Choroid plexus epithelial cell (primary cell): ENCODE measurements around the gene CPEB4.

Experiments used
- DNase-seq: peaks from one replicate; pipeline ENCODE4 v3.0.0-alpha.2; 2010; ENCODE audit warnings: low read depth
- H3K4me3 ChIP-seq: 2 replicates; pipeline ENCODE4 v1.5.1; 2011; ENCODE audit warnings: low read depth, mild to moderate bottlenecking, control low read depth, low read length, moderate library complexity
- TF ChIP-seq, protein P1 (sequence below): conservative IDR thresholded peaks from 2 replicates; pipeline ENCODE4 v1.5.1; 2011; ENCODE audit warnings: low read depth, mild to moderate bottlenecking, control low read depth, inconsistent platforms, low read length, moderate library complexity

Gene CPEB4

DNA sequence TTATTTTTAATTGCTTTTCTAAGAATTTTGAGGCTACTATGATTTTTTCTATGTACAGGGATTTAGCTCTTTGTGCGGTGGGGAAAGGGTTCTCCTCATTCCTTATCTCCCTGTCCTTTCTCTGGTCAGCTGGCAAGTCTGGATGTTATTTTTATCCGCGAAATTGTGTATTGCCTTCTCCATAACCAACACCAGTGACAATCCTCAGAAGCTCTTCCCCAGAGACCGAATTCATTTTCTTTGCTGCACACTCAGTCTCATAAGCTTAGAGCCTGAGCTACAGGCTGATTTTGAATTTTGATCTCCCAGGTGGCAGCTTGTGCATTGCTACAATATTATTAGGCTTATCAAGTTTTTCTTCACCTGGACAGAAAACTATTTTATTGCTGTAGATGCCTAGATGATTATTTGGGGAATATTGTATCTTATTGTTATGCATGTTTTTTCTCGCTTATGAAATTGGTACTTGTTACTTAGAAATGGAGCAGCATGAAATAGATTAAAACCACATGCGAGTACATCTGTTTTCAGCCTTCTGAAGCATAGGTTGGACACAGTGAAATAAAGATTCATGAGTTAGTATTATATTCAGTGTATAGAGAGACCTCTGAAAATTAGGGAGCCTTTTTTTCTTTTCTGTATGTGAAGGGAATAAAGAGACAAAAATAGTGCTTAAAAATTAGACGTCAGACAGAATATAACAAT lies 27.3 kb downstream of the CPEB4 start:
- TF ChIP-seq, protein P1, sequence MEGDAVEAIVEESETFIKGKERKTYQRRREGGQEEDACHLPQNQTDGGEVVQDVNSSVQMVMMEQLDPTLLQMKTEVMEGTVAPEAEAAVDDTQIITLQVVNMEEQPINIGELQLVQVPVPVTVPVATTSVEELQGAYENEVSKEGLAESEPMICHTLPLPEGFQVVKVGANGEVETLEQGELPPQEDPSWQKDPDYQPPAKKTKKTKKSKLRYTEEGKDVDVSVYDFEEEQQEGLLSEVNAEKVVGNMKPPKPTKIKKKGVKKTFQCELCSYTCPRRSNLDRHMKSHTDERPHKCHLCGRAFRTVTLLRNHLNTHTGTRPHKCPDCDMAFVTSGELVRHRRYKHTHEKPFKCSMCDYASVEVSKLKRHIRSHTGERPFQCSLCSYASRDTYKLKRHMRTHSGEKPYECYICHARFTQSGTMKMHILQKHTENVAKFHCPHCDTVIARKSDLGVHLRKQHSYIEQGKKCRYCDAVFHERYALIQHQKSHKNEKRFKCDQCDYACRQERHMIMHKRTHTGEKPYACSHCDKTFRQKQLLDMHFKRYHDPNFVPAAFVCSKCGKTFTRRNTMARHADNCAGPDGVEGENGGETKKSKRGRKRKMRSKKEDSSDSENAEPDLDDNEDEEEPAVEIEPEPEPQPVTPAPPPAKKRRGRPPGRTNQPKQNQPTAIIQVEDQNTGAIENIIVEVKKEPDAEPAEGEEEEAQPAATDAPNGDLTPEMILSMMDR: no peak
- no peak overlapping the region for H3K4me3 ChIP-seq
- DNase-seq: no peak

DNA sequence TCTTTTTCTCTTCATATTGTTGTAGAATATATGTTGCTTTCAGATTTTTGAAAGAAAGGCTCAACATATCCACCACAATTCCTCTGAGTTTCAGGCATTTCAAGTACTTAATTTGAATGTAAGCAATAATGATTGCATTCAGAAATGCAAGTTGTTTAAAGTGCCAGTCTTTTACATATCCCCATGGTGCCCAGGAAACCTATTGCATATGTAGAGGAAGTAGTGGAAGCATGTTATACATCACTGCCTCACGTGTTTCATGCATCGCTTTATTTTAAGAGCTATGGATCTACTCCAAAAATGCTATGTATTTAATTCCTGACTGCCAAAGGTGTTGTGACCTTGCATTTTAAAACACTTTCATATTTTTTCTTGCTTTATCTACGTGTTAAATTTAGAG lies 28.1 kb downstream of the CPEB4 start:
- TF ChIP-seq, protein P1: no peak
- DNase-seq: no peak

GRCh38 chr5:173917788-173918786 lies 29.9 kb downstream of the CPEB4 start:
- peak; percentile 91 for DNase-seq
- TF ChIP-seq, protein P1: no peak
- H3K4me3 ChIP-seq: peak overlapping the region; percentile 53

More for the DNA sequence above, 28.1 kb downstream of the CPEB4 start:
- H3K4me3 ChIP-seq: no peak overlapping the region

GRCh38 chr5:173919443-173919842 lies 31.3 kb downstream of the CPEB4 start:
- H3K4me3 ChIP-seq: no peak overlapping the region

GRCh38 chr5:173920024-173920753 lies 32.0 kb downstream of the CPEB4 start:
- H3K4me3 ChIP-seq: no peak overlapping the region
- DNase-seq: peak; percentile 35
- TF ChIP-seq, protein P1: no peak

More at GRCh38 chr5:173919443-173919842, 31.3 kb downstream of the CPEB4 start:
- DNase-seq: peak; percentile 18
- TF ChIP-seq, protein P1: no peak

DNA sequence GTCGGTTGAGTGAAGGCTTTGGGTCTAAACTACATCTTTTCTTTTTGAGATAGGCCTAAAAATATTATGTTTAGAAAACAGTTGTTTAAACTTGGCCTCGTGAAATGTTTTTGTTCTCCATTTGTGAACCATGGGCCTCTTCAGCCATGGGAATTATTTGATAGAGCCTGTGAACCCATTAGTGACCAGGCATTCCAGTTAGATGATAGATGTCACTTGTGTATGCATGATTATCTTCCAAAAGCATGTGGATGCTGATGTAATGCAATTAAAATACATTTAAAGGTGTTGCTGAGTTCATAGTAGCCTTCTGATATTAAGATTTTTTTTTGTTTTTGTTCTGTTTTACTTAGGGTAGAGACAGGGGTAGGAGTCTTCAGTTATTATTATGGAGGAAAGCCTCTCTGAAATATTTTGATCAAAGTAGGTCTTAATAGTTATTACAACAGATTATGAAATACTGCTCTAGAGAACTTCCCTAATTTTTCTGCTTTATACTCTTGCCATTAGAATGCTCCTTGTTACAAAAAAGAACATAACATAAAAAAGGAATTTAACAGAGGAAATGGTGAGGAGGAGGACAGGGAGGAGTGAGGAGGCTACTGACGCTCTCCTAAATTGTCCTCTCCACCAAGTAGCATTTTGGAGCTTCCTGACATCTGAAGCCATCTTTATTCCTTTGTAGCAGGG lies 32.9 kb downstream of the CPEB4 start:
- H3K4me3 ChIP-seq: no peak overlapping the region
- TF ChIP-seq, protein P1: no peak
- peak; percentile 26 for DNase-seq
